ENCODE measurements around the gene MYH8.

The MYH8 gene

GRCh38 chr17:10392880-10393279, 28.9 kb downstream of the MYH8 start:
- no peak overlapping the region for H3K4me3 ChIP-seq (ENCODE audit: low read depth, low read length)
- TF ChIP-seq, protein P1, sequence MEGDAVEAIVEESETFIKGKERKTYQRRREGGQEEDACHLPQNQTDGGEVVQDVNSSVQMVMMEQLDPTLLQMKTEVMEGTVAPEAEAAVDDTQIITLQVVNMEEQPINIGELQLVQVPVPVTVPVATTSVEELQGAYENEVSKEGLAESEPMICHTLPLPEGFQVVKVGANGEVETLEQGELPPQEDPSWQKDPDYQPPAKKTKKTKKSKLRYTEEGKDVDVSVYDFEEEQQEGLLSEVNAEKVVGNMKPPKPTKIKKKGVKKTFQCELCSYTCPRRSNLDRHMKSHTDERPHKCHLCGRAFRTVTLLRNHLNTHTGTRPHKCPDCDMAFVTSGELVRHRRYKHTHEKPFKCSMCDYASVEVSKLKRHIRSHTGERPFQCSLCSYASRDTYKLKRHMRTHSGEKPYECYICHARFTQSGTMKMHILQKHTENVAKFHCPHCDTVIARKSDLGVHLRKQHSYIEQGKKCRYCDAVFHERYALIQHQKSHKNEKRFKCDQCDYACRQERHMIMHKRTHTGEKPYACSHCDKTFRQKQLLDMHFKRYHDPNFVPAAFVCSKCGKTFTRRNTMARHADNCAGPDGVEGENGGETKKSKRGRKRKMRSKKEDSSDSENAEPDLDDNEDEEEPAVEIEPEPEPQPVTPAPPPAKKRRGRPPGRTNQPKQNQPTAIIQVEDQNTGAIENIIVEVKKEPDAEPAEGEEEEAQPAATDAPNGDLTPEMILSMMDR (IDR thresholded peaks at IDR 0.05; ENCODE audit: borderline replicate concordance, insufficient read depth, low read depth, low read length) = no peak

DNA sequence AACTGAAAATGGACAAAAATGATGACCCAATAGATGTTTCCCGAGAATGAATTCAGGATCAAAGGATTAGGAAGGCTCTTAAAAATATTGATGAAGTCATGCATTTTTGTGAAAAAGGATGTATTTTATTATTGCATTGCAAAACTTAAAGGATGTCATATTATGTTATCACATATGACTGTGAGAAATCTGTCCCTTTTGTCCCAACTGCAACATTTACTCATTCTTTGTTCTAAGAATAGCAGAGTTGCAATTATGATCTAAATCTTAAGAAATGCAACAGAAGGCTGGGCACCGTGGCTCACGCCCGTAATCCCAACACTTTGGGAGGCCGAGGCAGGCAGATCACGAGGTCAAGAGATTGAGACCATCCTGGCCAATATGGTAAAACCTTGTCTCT, 35.9 kb downstream of the MYH8 start:
- TF ChIP-seq, protein P1 (IDR thresholded peaks at IDR 0.05; ENCODE audit: borderline replicate concordance, insufficient read depth, low read depth, low read length) = no peak
- no peak overlapping the region for H3K4me3 ChIP-seq (ENCODE audit: low read depth, low read length)

GRCh38 chr17:10384175-10384574, 37.6 kb downstream of the MYH8 start:
- no peak overlapping the region for H3K4me3 ChIP-seq (ENCODE audit: low read depth, low read length)
- TF ChIP-seq, protein P1 (IDR thresholded peaks at IDR 0.05; ENCODE audit: borderline replicate concordance, insufficient read depth, low read depth, low read length) = no peak

GRCh38 chr17:10380631-10381408, 40.9 kb downstream of the MYH8 start:
- no peak overlapping the region for H3K4me3 ChIP-seq (ENCODE audit: low read depth, low read length)
- TF ChIP-seq, protein P1 (IDR thresholded peaks at IDR 0.05; ENCODE audit: borderline replicate concordance, insufficient read depth, low read depth, low read length) = no peak

GRCh38 chr17:10372906-10373305, 48.8 kb downstream of the MYH8 start, which contains the start of gene MYH13:
TSS of gene MYH13 (minus strand) at chr17:10373006. CDS start at chr17:10364530, 8,476 bp downstream.
- H3K4me3 ChIP-seq (ENCODE audit: low read depth, low read length) = no peak within 1 kb of the TSS
- TF ChIP-seq, protein P1 (IDR thresholded peaks at IDR 0.05; ENCODE audit: borderline replicate concordance, insufficient read depth, low read depth, low read length) = no peak

- H3K4me3 ChIP-seq (ENCODE audit: low read depth, low read length) = no peak overlapping the region
- TF ChIP-seq, protein P1 (IDR thresholded peaks at IDR 0.05; ENCODE audit: borderline replicate concordance, insufficient read depth, low read depth, low read length) = no peak
Observed at GRCh38 chr17:10370016-10370608, 51.6 kb downstream of the MYH8 start.

- TF ChIP-seq, protein P1 (IDR thresholded peaks at IDR 0.05; ENCODE audit: borderline replicate concordance, insufficient read depth, low read depth, low read length) = no peak
- no peak overlapping the region for H3K4me3 ChIP-seq (ENCODE audit: low read depth, low read length)
Observed at GRCh38 chr17:10369239-10369638, 52.5 kb downstream of the MYH8 start.
